Measurements from ENCODE around the gene ZNF683.

DNA sequence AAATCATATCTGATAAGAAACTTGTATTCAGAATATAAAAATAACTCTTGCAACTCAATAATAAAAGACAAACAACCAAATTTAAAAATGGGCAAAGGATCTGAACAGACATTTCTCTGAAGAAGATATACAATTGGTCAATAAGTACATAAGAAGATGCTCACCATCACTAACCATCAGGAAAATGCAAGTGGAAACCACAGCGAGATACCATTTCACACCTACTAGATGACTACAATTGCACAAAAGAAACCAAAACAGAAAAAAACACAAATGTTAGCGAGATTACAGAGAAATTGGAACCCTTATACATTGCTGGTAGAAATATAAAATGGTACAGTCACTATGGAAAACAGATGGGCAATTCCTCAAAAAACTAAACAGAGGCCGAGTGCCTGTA, 11.5 kb upstream of the ZNF683 start:
- TF ChIP-seq, protein P1, sequence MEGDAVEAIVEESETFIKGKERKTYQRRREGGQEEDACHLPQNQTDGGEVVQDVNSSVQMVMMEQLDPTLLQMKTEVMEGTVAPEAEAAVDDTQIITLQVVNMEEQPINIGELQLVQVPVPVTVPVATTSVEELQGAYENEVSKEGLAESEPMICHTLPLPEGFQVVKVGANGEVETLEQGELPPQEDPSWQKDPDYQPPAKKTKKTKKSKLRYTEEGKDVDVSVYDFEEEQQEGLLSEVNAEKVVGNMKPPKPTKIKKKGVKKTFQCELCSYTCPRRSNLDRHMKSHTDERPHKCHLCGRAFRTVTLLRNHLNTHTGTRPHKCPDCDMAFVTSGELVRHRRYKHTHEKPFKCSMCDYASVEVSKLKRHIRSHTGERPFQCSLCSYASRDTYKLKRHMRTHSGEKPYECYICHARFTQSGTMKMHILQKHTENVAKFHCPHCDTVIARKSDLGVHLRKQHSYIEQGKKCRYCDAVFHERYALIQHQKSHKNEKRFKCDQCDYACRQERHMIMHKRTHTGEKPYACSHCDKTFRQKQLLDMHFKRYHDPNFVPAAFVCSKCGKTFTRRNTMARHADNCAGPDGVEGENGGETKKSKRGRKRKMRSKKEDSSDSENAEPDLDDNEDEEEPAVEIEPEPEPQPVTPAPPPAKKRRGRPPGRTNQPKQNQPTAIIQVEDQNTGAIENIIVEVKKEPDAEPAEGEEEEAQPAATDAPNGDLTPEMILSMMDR (conservative IDR thresholded peaks at IDR 0.05), result no peak
- TF ChIP-seq EZH2 (IDR thresholded peaks at IDR 0.05; ENCODE audit: low read depth), result no peak
